PC-9 (cell line): ENCODE data around the gene MAST2. TPM values are rescaled to one million over a fixed set of nuclear protein-coding genes. Genes with fewer than 3 reads are reported as not detected.

Experiments used
- BruUV-seq: library from RNA; stranded (reverse); fragments of 400-500 nt; replicated peaks from 2 replicates; lab custom pipeline; 2021; lab: Mats Ljungman, UMichigan
- CTCF ChIA-PET: fragments of 300-600 bp; sonication (Branson Sonifier 250); formaldehyde crosslinking; loops from one replicate; lab custom pipeline; 2022; ENCODE audit warnings: antibody characterized with exemption; lab: Charles Lee
- POLR2A ChIA-PET: fragments of 300-600 bp; sonication (Branson Sonifier 250); formaldehyde crosslinking; loops from one replicate; lab custom pipeline; 2022; ENCODE audit warnings: antibody characterized with exemption; ENCODE audit not compliant: unreplicated experiment; lab: Charles Lee
- DNase-seq, 2 experiments: peaks; one replicate each; pipeline versions ENCODE4 v3.0.0 to v3.0.0-alpha.2; 2015 to 2022; ENCODE audit warnings: mixed read lengths in 1 of 2
- H2AFZ ChIP-seq: fragments of 200-600 bp; sonication (generic); 2 replicates; pipeline ENCODE4 v1.8.1; 2017; ENCODE audit warnings: antibody characterized with exemption
- H3F3A ChIP-seq: fragments of 200-600 bp; sonication (generic); 2 replicates; pipeline ENCODE4 v1.8.1; 2017; ENCODE audit warnings: antibody characterized with exemption, mild to moderate bottlenecking, low read depth; ENCODE audit not compliant: insufficient read depth
- H3K27ac ChIP-seq: fragments of 200-600 bp; sonication (generic); 2 replicates; pipeline ENCODE4 v1.6.1; 2016; ENCODE audit warnings: mixed run types
- H3K27me3 ChIP-seq: fragments of 200-600 bp; sonication (generic); 2 replicates; pipeline ENCODE4 v1.6.1; 2016; ENCODE audit warnings: low read depth, mixed run types; ENCODE audit not compliant: insufficient read depth
- H3K36me3 ChIP-seq: fragments of 200-600 bp; sonication (generic); 2 replicates; pipeline ENCODE4 v1.6.1; 2016; ENCODE audit warnings: low read depth, mixed run types
- H3K4me1 ChIP-seq: fragments of 200-600 bp; sonication (generic); replicated peaks from 2 replicates; pipeline ENCODE4 v1.6.1; 2016; ENCODE audit warnings: mixed run types; ENCODE audit not compliant: insufficient read depth
- H3K4me2 ChIP-seq: fragments of 200-600 bp; sonication (generic); 2 replicates; pipeline ENCODE4 v1.6.1; 2017; ENCODE audit warnings: mixed run types
- H3K4me3 ChIP-seq: fragments of 200-600 bp; sonication (generic); 2 replicates; pipeline ENCODE4 v1.6.1; 2016; ENCODE audit warnings: mixed run types
- H3K79me2 ChIP-seq: fragments of 200-600 bp; sonication (generic); 2 replicates; pipeline ENCODE4 v1.6.1; 2017; ENCODE audit warnings: low read depth, mixed run types
- H3K9me2 ChIP-seq: fragments of 200-600 bp; sonication (generic); 2 replicates; pipeline ENCODE4 v1.8.1; 2017; ENCODE audit warnings: mild to moderate bottlenecking; ENCODE audit not compliant: insufficient read depth
- H3K9me3 ChIP-seq: fragments of 200-600 bp; sonication (generic); 2 replicates; pipeline ENCODE4 v1.8.1; 2016; ENCODE audit warnings: low read depth; ENCODE audit not compliant: insufficient read depth
- H4K20me1 ChIP-seq: fragments of 200-600 bp; sonication (generic); 2 replicates; pipeline ENCODE4 v1.8.1; 2017; ENCODE audit not compliant: insufficient read depth
- CTCF ChIP-seq: fragments of 200-600 bp; sonication (generic); conservative IDR thresholded peaks from 2 replicates; pipeline ENCODE4 v1.6.1; 2017; ENCODE audit warnings: mixed run types, antibody characterized with exemption, mild to moderate bottlenecking, moderate library complexity
- EZH2 ChIP-seq: fragments of 200-600 bp; sonication (generic); IDR thresholded peaks from 2 replicates; pipeline ENCODE4 v1.8.0; 2017; ENCODE audit warnings: antibody characterized with exemption, low read depth
- intact Hi-C: fragments of 100-400 bp; cut with micrococcal nuclease; formaldehyde crosslinking; loops from one replicate; pipeline ENCODE4 v1.10.0; 2022; ENCODE audit not compliant: unreplicated experiment
- total RNA-seq: library from RNA; stranded (reverse); gene quantifications from 2 replicates; pipeline ENCODE4 v1.2.3, GENCODE V29; 2021

Gene MAST2
- total RNA-seq, 1 experiment from 2014 or later: 58.8 TPM

- no peaks in the 10 kb centered on the region for H3K9me2 ChIP-seq
- H3F3A ChIP-seq: no peaks in the 10 kb centered on the region
- H4K20me1 ChIP-seq: no peaks in the 10 kb centered on the region
- no peaks in the 10 kb centered on the region; the same call in 1 of the 2 replicates for H3K36me3 ChIP-seq
- intact Hi-C loops: no loop called here
- H2AFZ ChIP-seq: no peak overlapping the region
- no peak overlapping the region for H3K4me3 ChIP-seq
- no peak overlapping the region for H3K27ac ChIP-seq
- H3K4me1 ChIP-seq: no peaks in the 10 kb centered on the region
- no peaks in the 10 kb centered on the region for H3K9me3 ChIP-seq
- no peak overlapping the region for H3K4me2 ChIP-seq
- H3K79me2 ChIP-seq: no peaks in the 10 kb centered on the region
- no peaks in the 10 kb centered on the region for H3K27me3 ChIP-seq
- no peak for DNase-seq
- TF ChIP-seq EZH2 (no peak), CTCF (no peak)
- BruUV-seq: no TSS peak
- ChIA-PET CTCF (no interaction called here), POLR2A (no interaction called here)
Observed at GRCh38 chr1:46017876-46018503, 214.6 kb downstream of the MAST2 start.

GRCh38 chr1:46019348-46019747, 215.9 kb downstream of the MAST2 start:
- ChIA-PET POLR2A (interaction anchor here (0.6 kb wide), 1 partner anchor 1466 kb away, joined by 4 read pairs; no protein-coding TSS in a partner anchor), CTCF (no interaction called here)
- Histone ChIP-seq H3K4me2 (no peak overlapping the region), H3K9me2 (no peaks in the 10 kb centered on the region), H3K36me3 (no peaks in the 10 kb centered on the region; the same call in 1 of the 2 replicates), H3K4me3 (no peak overlapping the region), H3K27ac (no peak overlapping the region), H2AFZ (no peak overlapping the region), H3K9me3 (no peaks in the 10 kb centered on the region), H4K20me1 (no peaks in the 10 kb centered on the region), H3F3A (no peaks in the 10 kb centered on the region), H3K79me2 (no peaks in the 10 kb centered on the region), H3K27me3 (no peaks in the 10 kb centered on the region), H3K4me1 (no peaks in the 10 kb centered on the region)
- TF ChIP-seq EZH2 (no peak), CTCF (no peak)
- intact Hi-C loops: no loop called here
- BruUV-seq: no TSS peak
- DNase-seq: no peak

- Histone ChIP-seq H3K27ac (no peak overlapping the region), H3K9me3 (no peaks in the 10 kb centered on the region), H3K27me3 (no peaks in the 10 kb centered on the region), H3F3A (no peaks in the 10 kb centered on the region), H3K4me1 (no peaks in the 10 kb centered on the region), H3K4me2 (no peak overlapping the region), H3K4me3 (no peak overlapping the region), H3K79me2 (no peaks in the 10 kb centered on the region), H3K36me3 (no peaks in the 10 kb centered on the region; the same call in 1 of the 2 replicates), H2AFZ (no peak overlapping the region), H3K9me2 (no peaks in the 10 kb centered on the region), H4K20me1 (no peaks in the 10 kb centered on the region)
- BruUV-seq: no TSS peak
- CTCF ChIA-PET: no interaction called here
- TF ChIP-seq CTCF: no peak
- TF ChIP-seq EZH2: no peak
- intact Hi-C loops: no loop called here
- POLR2A ChIA-PET: no interaction called here
- no peak for DNase-seq
Observed at GRCh38 chr1:46020010-46020409, 216.6 kb downstream of the MAST2 start.
